GM21526 (cell line): ENCODE results near the gene PXDC1.

Source experiments
- ATAC-seq: cut with Tn5 transposase; IDR thresholded peaks from one replicate; pipeline ENCODE4 v1.9.1; 2021; ENCODE audit warnings: moderate library complexity; ENCODE audit not compliant: unreplicated experiment, low FRiP score

Gene PXDC1, protein sequence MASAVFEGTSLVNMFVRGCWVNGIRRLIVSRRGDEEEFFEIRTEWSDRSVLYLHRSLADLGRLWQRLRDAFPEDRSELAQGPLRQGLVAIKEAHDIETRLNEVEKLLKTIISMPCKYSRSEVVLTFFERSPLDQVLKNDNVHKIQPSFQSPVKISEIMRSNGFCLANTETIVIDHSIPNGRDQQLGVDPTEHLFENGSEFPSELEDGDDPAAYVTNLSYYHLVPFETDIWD

DNA sequence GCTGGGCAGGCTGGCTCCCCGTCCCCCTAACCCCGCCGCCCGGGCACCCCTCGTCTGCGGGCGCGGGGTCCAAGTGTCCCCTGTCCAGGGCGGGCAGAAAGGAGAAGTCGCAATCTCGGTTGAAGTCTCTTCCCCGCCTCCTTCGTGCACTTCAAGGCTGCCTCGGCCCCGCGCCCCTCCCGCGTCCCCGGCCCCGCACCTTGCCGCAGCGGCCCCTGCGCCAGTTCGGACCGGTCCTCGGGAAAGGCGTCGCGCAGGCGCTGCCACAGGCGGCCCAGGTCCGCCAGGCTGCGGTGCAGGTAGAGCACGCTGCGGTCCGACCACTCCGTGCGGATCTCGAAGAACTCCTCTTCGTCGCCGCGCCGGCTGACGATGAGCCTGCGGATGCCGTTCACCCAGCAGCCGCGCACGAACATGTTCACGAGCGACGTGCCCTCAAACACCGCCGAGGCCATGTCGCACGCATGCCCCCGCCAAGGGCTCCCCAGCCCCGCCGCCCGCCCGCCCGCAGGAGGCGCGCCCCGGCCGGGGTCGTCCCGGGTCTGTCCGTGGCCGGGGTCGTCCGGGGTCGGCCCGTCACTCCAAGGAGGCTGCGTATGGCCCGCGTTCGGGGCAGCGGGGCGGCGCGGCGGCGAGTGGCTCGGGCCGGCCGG, at the start of gene PXDC1:
TSS of gene PXDC1 (minus strand) at position 637 of the 653 bp plus-strand sequence. CDS start at position 455, 182 bp downstream.
- peak; percentile 17 for ATAC-seq

DNA sequence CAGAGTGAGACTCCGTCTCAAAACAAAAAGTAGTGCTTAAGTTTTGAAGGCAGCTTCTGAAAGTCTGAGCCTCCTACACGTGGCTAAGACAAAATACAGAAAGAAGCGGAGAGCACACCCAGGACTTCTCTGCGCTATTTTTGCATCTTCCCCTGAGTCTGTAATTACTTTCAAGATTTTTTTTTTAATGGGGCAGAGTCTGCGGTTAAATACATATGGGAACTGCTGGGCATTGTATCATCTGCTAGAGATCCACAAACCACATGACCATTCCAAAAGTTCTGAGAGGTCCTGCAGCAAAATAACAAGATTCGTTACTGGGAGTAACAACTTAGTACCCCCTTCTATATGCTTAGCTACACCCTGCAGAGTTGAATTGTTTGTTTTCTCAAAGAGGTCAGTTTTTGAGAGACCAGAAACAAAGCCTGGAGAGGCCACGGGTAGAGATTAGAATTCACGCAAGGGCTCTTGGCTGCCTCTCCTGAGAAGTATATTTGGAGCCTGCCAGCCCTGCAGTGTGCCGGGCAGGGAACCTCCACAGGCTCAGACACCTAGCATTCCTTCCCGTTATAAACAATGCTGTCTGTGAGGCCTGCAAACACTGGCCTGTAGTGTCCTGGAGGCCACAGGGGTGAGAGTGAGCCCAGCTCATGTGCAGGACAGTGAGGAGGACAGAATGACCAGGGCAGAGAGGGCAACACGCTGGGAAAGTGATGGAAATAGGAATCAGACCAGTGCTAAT, 49.5 kb upstream of the PXDC1 start:
- no peak for ATAC-seq

DNA sequence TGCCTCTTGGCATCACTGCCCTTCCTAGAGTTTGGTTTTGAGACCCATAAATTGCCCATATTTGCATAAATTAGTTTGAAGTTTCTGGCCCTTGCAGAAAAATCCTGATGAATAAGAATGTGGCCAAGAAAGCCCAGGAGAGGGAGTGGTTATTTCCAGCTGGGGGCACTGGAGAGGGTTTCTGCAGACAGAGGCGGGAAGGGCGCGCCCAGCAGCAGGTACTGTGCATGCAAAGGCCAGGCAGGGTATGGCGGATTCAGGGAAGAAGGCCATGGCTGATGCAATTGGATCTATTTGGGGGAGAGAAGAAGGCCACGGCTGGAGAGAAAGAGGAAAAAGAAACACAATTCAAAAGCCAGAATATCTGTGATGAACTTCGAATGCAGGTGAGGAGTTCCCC, 48.2 kb upstream of the PXDC1 start:
- no peak for ATAC-seq

DNA sequence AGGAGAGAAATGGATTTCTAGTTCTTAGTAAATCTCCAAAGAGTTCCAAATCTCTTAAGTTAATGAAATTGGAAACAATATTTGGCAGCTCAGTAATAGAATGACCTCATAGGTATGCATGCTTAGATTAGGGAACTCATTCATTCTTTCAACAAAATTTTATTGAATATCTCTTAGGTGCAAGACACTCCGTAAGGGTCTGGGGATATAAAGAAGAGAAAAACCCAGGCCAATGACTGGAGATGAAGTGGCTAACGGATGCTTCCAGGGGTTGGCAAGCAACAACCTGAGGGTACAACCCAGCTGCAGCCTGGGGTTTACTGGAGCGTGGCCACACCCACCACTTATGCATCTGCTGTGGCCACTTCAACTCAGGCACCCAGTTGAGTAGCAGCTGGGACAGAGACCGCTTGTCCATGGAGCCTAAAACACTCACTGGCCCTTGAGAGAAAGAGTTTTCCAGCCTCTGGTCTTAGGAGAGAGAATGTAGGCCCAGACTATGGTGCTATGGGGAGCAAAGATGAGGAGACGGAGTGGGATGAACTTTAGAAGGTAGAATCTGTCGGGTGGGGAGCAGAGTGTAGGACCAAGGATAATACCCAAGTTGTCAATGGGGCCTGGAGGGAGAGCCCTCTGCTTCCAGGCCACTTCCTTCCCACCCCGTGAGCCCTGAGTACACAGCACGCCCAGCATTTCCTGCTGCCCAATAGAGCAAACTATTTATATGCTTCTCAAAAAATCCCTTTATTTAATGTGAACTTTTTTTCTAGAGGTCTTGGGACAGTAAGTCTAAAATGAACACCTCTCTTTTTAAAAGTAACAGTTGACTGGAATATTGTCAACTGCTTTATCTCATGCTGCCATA, 46.8 kb upstream of the PXDC1 start:
- ATAC-seq = no peak

DNA sequence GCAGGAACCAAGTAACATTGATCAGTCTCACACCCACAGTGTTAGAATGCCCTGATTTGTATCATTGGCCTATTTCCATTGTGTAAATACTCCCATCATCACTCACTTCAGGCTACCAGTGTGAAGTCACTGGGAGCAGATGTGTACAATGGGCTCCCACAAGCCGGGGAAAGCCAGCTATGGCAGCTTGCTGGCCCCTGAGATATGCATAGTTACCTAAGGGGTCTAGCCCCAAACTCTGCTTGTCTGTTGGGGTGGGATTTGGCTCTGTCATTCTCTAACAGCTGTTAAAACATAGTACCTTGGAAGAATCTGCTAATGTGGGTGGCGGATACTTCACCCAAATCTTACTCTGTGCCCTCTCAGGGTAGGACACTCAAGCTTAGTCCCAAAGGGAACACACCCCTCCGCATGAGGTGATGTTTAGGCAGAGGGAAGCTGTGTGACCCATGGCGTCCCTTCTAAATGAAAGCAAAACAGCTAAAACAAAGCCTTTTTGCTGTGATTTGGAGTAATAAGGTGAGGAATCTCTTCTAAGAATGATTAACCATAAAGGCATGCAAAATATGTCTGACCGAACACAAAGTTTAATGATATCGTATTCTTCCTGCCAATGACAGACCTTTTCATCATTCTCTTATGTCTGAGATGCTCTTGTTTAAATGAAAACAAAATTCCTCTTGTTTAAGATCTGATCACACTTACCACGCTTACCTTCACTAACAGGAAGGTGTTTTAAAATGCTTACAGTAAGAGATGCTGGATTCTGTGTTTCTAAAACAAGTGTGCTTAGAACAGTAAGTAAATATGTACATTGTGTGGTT, 45.9 kb upstream of the PXDC1 start:
- ATAC-seq = no peak

DNA sequence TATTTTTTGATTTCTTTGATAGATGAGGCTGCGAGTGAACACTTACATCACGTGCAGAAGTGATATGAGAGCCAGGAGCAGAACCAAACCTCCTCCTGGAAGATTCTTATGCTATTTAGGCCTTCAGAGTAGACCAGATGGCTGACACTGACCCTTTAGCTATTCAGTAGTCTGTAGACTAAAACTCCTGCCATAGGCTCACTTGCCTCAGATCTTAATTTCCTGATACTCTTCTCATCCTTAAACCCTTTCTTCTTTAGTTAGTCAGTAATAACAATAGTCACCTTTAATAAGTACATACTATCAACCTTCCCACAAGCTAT, 45.2 kb upstream of the PXDC1 start:
- ATAC-seq = no peak

DNA sequence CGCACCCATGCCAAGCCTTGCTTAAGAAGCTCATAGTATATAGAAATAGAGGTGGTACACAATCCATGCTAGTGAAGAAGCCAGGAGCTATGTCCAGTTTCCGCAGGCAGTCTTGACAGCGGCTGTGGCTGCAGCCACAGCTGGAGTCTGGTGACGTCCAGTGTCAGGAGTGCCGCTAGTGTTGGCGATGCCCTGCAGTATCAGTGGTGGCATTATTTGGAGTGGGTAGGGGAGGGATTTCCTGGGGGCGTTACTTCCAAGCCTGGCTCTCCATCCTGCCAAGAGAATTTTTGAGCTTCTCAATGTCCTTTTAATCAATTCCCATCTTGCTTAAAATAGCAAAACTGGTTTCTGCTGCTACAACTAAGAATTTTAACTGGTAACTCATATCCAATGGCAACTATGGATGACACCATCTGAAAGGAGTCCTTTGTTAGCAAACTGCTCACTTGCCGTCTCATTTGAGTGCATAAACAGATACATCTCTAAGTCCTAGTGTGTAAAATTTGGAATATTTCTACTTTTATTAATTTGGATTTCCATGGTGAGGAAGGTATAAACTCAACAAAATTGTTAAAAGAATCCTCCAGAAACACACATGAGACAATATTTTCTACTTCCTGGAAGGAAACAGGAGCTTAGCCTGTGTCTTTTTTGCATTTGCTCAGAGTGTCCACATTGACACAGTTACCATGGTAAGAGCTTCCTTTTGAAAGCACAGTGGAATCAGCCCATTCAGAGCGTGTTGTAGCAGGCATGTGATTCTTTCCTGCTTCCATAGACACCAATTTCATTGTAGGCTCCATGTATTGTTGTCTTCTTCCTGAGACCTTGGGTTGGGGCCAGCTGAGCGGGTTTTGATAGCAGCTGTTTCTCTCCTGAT, 44.6 kb upstream of the PXDC1 start:
- ATAC-seq = no peak

DNA sequence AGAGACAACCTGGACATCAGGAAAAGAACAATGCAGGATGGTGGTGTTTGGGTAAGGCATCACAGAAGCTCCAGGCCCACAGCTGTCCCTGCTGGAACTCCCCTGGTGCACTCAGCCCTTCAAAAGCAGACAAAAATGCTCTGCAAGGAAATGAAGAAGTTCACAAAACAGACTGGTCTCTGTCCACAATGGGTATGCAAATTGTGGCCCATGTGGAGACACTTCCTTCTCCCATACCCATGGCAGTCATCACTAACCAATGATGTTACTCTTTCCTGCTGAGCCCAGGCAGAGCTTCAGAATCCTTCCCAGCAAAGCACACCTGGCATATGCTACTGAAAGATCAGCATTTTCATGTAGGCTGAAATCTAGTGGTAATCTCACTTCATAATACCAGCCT, 42.6 kb upstream of the PXDC1 start:
- no peak for ATAC-seq

DNA sequence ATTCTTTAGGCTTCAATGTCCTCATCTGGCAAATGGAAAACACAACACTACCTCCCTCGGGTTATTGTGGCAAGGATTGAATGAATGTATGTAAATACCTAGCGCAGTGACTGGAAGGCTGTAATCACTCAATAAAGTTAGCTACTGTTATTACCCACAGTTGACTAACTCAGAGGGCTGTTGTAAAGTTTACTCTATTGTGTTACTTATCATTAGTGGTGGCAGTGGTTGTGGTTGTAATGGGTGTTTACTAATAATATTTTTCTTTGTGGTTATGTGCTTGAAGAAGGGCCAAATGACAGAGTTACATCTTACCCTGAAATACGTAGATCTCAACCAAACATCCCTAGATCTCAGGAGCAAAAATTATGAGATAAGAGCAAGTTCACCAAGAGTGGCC, 42.0 kb upstream of the PXDC1 start:
- no peak for ATAC-seq

GRCh38 chr6:3791526-3792203, 40.2 kb upstream of the PXDC1 start:
- no peak for ATAC-seq

- no peak for ATAC-seq
Observed at GRCh38 chr6:3789896-3790558, 38.5 kb upstream of the PXDC1 start.

DNA sequence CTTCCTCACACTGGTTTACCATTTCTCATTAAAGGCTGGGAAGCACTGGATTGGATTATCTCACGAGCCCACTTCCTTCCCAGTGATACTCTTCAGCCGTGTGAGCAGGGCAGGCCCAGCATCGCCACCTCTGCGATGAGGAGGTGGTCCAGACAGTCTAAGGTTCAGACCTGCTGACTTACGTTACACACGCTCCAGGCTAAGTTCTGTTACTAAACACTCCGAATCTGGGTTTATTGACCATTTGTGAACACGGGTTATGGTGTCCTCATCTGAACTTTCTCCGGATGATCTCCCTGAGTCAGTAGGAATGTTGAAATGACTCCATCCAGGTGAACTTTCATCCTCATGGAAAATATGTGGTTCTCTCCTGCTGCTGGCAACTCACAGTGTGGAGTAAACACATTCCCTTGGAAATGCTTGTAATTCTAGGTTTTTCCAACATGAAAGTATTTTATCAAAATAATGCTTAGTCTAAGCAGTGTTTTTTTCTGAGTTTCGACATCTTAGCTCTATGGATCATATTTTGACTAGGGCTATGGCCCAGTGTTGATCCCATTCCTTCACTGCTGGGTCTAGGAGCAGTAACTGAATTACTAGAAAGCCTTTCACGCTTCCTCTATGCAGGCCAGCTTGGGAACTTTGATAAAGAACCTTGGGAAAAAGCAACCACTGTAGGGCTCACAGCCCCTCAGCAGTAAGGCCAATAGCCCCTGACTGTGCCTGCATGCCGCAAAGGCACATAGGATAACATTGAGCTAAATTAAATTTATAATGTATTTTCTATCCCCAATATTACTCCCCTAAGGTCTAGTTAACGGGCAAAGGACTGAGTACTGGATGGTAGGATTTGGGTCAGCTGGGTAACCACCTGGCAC, 37.7 kb upstream of the PXDC1 start:
- ATAC-seq = no peak

DNA sequence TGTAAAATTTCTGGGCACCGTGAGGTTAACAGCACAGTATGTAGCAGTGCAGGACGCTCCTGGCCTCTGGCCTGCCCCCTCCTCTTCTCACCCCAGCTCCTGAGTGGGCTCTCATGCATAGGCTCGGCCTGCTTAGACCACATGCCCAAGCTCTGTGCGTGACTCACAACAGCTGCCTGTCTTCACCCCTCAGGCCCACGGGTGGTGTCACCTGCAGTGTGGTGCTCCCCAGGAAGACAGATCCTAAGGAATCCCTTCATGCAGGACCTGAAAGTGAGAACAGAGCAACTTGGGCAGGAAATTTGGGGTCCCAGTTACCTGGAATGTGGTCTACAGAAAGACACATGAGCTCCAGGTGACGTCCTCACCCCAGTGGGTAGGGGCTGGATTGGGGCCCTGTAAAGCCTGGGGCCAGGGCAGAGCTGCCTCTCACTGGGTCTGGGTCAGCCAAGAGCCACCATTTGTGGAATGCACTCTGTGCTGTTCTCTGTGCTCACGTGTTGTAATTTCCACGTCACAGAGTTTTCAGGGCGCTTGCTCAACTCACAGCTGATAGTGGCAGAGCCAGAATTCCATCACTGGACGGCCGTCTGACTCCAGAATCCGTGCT, 37.0 kb upstream of the PXDC1 start:
- ATAC-seq = no peak

GRCh38 chr6:3786141-3786540, 34.6 kb upstream of the PXDC1 start:
- no peak for ATAC-seq

GRCh38 chr6:3785745-3786098, 34.2 kb upstream of the PXDC1 start:
- ATAC-seq = no peak

- no peak for ATAC-seq
Observed at GRCh38 chr6:3784885-3785744, 33.6 kb upstream of the PXDC1 start.
